Neuron (in vitro differentiated cells): ENCODE results near the gene SELENOS.

Source experiments
- H2AFZ ChIP-seq: one replicate; pipeline ENCODE4 v1.6.1; 2013; ENCODE audit warnings: low read depth, mild to moderate bottlenecking, inconsistent platforms, low read length, moderate library complexity
- H3K27me3 ChIP-seq: one replicate; pipeline ENCODE4 v1.6.1; 2013; ENCODE audit warnings: low read length; ENCODE audit not compliant: insufficient read depth
- H3K36me3 ChIP-seq: one replicate; pipeline ENCODE4 v1.6.1; 2013; ENCODE audit warnings: low read length; ENCODE audit not compliant: insufficient read depth
- H3K4me1 ChIP-seq: one replicate; pipeline ENCODE4 v1.6.1; 2013; ENCODE audit warnings: low read length; ENCODE audit not compliant: insufficient read depth
- H3K4me3 ChIP-seq: 2 replicates; pipeline ENCODE4 v1.5.1; 2013; ENCODE audit warnings: mild to moderate bottlenecking, low read length, moderate library complexity
- H3K9me3 ChIP-seq: one replicate; pipeline ENCODE4 v1.6.1; 2013; ENCODE audit warnings: low read length

SELENOS gene

DNA sequence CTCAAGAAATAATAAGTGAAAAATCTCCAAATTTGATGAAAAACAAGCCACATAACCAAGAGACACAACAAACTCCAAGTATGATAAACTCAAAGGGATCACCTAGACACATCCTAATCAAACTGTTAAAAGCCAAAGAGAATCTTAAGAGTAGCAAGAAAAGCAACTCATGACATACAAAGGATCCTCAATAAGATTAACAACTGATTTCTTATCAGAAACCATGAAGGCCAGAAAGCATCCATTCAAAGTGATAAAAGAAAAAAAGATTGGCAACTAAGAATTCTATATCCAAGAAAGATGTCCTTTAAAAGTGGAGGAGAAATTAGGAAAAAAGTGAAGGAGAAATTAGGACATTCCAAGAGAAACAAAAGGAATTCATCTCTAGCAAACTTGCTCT is 49.0 kb downstream of the SELENOS start:
- no peaks in the 10 kb centered on the region for H3K27me3 ChIP-seq
- H3K36me3 ChIP-seq: peaks cover 40% of the 10 kb centered on the region
- no peak overlapping the region for H2AFZ ChIP-seq
- H3K9me3 ChIP-seq: peaks cover 4% of the 10 kb centered on the region
- no peaks in the 10 kb centered on the region for H3K4me1 ChIP-seq
- H3K4me3 ChIP-seq: no peak overlapping the region

DNA sequence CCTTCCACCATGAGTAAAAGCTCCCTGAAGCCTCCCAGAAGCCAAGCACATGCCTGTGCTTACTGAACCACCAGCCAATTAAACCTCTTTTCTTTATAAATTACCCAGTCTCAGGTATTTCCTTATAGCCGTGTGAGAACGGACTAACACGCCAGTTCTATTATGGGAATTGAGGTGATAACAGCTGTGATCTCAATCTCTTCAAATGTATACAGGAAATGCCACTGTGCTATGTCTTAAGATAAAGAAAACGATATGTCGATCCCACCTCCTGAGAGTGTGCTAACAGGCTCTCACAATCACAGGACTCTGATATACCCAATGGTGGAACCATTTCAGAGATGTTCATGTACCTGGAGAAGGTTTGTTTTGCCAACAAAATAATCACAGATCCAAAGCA is 51.6 kb downstream of the SELENOS start:
- Histone ChIP-seq H2AFZ (no peak overlapping the region), H3K9me3 (peaks cover 4% of the 10 kb centered on the region), H3K27me3 (no peaks in the 10 kb centered on the region), H3K4me3 (no peak overlapping the region), H3K36me3 (peaks cover 18% of the 10 kb centered on the region), H3K4me1 (no peaks in the 10 kb centered on the region)
